NCI-H2227 treated with DMSO at 0.1 percent for 48 hours (cell line): ENCODE results near the gene HDAC6.
"Not testable (repeated sequence)": the region's sequence is repeated elsewhere in the genome, so short reads cannot be mapped to it uniquely, and the experiment has no call there.

Experiments
- DNase-seq: peaks from one replicate; lab custom pipeline; 2025; lab: John Stamatoyannopoulos, UW

The HDAC6 gene

GRCh38 chrX:48824066-48824465 is 22.2 kb downstream of the HDAC6 start:
- DNase-seq, result no peak

GRCh38 chrX:48826135-48826875 is 24.4 kb downstream of the HDAC6 start, which contains the start of gene ERAS:
Gene ERAS, plus strand, starts transcription at chrX:48826513. Its CDS starts 2,611 bp downstream, at chrX:48829124.
- DNase-seq, result no peak

- DNase-seq, result no peak
These were observed 25.2 kb downstream of the HDAC6 start for GRCh38 chrX:48826876-48827653.

GRCh38 chrX:48827654-48827968 is 25.7 kb downstream of the HDAC6 start:
- DNase-seq, result no peak

- no peak for DNase-seq
These were observed 27.3 kb downstream of the HDAC6 start for GRCh38 chrX:48829016-48829735.

GRCh38 chrX:48831136-48831908 is 29.5 kb downstream of the HDAC6 start:
- DNase-seq, result no peak

- no peak for DNase-seq
These were observed 30.0 kb downstream of the HDAC6 start for GRCh38 chrX:48831909-48832291.

GRCh38 chrX:48833542-48834138 is 31.8 kb downstream of the HDAC6 start:
- DNase-seq, result peak; percentile 4

GRCh38 chrX:48834383-48834709 is 32.5 kb downstream of the HDAC6 start:
- peak; percentile 55 for DNase-seq

- peak; percentile 95 for DNase-seq
These were observed 33.9 kb downstream of the HDAC6 start, which contains the start of gene PCSK1N for GRCh38 chrX:48835524-48836329. Gene PCSK1N, minus strand, starts transcription at chrX:48835610. Its CDS starts 78 bp downstream, at chrX:48835532.

GRCh38 chrX:48839686-48840085 is 37.8 kb downstream of the HDAC6 start:
- no peak for DNase-seq

GRCh38 chrX:48848847-48849246 is 47.0 kb downstream of the HDAC6 start:
- peak; percentile 26 for DNase-seq

GRCh38 chrX:48852857-48853256 is 51.0 kb downstream of the HDAC6 start:
- no peak for DNase-seq

GRCh38 chrX:48853494-48853893 is 51.6 kb downstream of the HDAC6 start:
- not testable (repeated sequence) for DNase-seq

GRCh38 chrX:48854121-48854804 is 52.4 kb downstream of the HDAC6 start:
- DNase-seq, result not testable (repeated sequence)

- peak; percentile 15 for DNase-seq
These were observed 53.0 kb downstream of the HDAC6 start for GRCh38 chrX:48854898-48855297.

- no peak for DNase-seq
These were observed 62.3 kb downstream of the HDAC6 start for GRCh38 chrX:48864210-48864609.

- DNase-seq, result not testable (repeated sequence)
These were observed 70.2 kb downstream of the HDAC6 start for GRCh38 chrX:48872017-48872416.
